Activated CD4-positive, alpha-beta T cell treated with anti-CD3 and anti-CD28 coated beads, Interleukin-10, Interleukin-2, amounts not matched to agents 100 ng/mL and 50 ng/mL, durations not matched to agents 16 hours and 8 hours (primary cell): Measurements from ENCODE around the gene CD37.

Source experiments
- DNase-seq: peaks from one replicate; pipeline ENCODE4 v3.0.0-alpha.2; 2020

The CD37 gene

GRCh38 chr19:49383599-49383998 is 48.4 kb downstream of the CD37 start:
- DNase-seq, result no peak

DNA sequence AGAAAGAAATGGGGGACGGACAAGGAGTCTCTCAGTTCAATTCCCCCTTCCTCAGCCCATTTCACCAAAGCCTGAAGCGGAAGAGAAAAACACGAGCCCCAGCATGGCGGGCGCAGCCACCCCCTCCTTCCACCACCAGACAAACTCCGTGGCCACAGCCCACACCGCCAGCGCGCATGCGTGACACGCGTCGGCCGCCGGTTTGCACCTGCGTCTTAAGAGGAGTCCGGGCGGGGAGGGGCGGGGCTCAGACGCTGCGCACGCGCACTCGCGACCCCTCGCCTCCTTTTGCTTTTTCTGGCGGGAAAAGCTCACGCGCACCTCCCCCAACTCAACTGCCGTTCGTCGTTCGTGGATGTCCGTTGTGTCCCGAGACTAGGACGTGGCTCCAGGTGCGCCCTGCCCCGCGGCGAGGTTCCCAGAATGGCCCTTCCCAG is 52.7 kb downstream of the CD37 start, which contains the start of gene KASH5:
KASH5 (plus strand) TSS at position 314 of the 437 bp plus-strand sequence. CDS start 2,635 bp downstream, outside the sequence.
- DNase-seq, result peak; percentile 68

GRCh38 chr19:49389406-49389805 is 54.2 kb downstream of the CD37 start:
- DNase-seq, result no peak
